Prostate gland (tissue), 2 donors: ENCODE results near the gene NEGR1. TPM values are rescaled to one million over a fixed set of nuclear protein-coding genes. Genes with fewer than 3 reads are reported as not detected.
"Not testable (repeated sequence)": the region's sequence is repeated elsewhere in the genome, so short reads cannot be mapped to it uniquely, and the experiment has no call there.

Experiments used
- DNase-seq: peaks from one replicate; pipeline ENCODE4 v3.0.0-alpha.2; 2019; ENCODE audit warnings: low spot score
- H3K27ac ChIP-seq, 2 donors: fragments of 200-600 bp; sonication (generic); 2 replicates each; pipeline ENCODE4 v1.5.1; 2017 to 2019
- H3K27me3 ChIP-seq: fragments of 200-600 bp; sonication (generic); replicated peaks from 2 replicates; pipeline ENCODE4 v1.5.1; 2019; ENCODE audit not compliant: insufficient read depth
- H3K36me3 ChIP-seq, 2 donors: fragments of 200-600 bp; sonication (generic); 1 replicate in 1 of 2; 2 replicates in 1 of 2; pipeline versions ENCODE4 v1.5.1 to v1.8.1; 2017 to 2019
- H3K4me1 ChIP-seq: fragments of 200-600 bp; sonication (generic); replicated peaks from 2 replicates; pipeline ENCODE4 v1.5.1; 2019
- H3K4me3 ChIP-seq, 2 donors: fragments of 200-600 bp; sonication (generic); 2 replicates each; pipeline ENCODE4 v1.5.1; 2017 to 2019
- H3K9me3 ChIP-seq: fragments of 200-600 bp; sonication (generic); 2 replicates; pipeline ENCODE4 v1.5.1; 2017
- POLR2A ChIP-seq: fragments of 450-650 bp; IDR thresholded peaks from one replicate; pipeline ENCODE4 v1.6.1; 2016; ENCODE audit warnings: antibody characterized with exemption, mild to moderate bottlenecking
- POLR2AphosphoS5 ChIP-seq: sonication (generic); formaldehyde crosslinking; IDR thresholded peaks from one replicate; pipeline ENCODE4 v1.6.1; 2017; ENCODE audit warnings: antibody characterized with exemption
- WGBS: methylation state at CpG from one replicate; pipeline ENCODE4 v1.1.5; 2018; 5-methylcytosine and 5-hydroxymethylcytosine counted together
- intact Hi-C: fragments of 100-400 bp; cut with DNase I; formaldehyde crosslinking; loops from one replicate; pipeline ENCODE4 v1.14.2; 2022
- total RNA-seq, 2 donors: library from RNA; depleted of rRNA; stranded (reverse); fragments of >200 nt; gene quantifications; one replicate each; pipeline ENCODE4 v1.1.0, GENCODE V29; 2016
- TF ChIP-seq, protein P1 (sequence below), 4 experiments: fragments of 200-600 bp in 2 of 4; fragments of 450-650 bp in 2 of 4; sonication (generic) in 2 of 4; IDR thresholded peaks; 1 replicate in 3 of 4; 2 replicates in 1 of 4; pipeline ENCODE4 v1.5.1; 2016 to 2019; ENCODE audit warnings: antibody characterized with exemption in 4 of 4, mild to moderate bottlenecking in 2 of 4, moderate library complexity in 2 of 4

The NEGR1 gene
- total RNA-seq, 2 donors from 2014 or later, result 2.3 to 7.6 TPM

DNA sequence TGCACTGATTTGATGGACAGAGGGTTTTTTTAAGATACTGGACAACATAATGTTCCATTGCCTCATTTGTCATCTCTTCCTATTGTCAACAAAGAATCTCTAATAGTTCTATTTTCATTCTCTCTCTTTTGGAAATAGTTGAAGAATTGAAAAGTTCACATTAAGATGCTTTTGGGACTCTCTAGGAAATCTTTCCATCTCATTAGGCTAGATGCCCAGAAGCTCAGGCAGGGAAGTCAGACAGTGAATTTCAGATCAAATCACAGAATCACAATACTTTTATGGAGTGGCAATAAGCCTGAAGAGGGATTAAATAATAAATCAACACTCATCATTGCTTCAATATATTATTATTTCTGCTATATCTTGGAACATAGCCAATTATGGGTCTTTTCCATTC, 29.2 kb downstream of the NEGR1 start:
- no peak for DNase-seq
- H3K9me3 ChIP-seq, result no peaks in the 10 kb centered on the region
- TF ChIP-seq POLR2AphosphoS5 (no peak), POLR2A (no peak)
- TF ChIP-seq, protein P1, sequence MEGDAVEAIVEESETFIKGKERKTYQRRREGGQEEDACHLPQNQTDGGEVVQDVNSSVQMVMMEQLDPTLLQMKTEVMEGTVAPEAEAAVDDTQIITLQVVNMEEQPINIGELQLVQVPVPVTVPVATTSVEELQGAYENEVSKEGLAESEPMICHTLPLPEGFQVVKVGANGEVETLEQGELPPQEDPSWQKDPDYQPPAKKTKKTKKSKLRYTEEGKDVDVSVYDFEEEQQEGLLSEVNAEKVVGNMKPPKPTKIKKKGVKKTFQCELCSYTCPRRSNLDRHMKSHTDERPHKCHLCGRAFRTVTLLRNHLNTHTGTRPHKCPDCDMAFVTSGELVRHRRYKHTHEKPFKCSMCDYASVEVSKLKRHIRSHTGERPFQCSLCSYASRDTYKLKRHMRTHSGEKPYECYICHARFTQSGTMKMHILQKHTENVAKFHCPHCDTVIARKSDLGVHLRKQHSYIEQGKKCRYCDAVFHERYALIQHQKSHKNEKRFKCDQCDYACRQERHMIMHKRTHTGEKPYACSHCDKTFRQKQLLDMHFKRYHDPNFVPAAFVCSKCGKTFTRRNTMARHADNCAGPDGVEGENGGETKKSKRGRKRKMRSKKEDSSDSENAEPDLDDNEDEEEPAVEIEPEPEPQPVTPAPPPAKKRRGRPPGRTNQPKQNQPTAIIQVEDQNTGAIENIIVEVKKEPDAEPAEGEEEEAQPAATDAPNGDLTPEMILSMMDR (IDR thresholded peaks at IDR 0.05), result no peak
- no peaks in the 10 kb centered on the region for H3K36me3 ChIP-seq
- H3K27ac ChIP-seq, result no peak overlapping the region
- H3K27me3 ChIP-seq, result no peaks in the 10 kb centered on the region
- H3K4me3 ChIP-seq, result no peak overlapping the region
- intact Hi-C loops, result no loop called here
- no peaks in the 10 kb centered on the region for H3K4me1 ChIP-seq

GRCh38 chr1:72241397-72241796, 40.9 kb downstream of the NEGR1 start:
- H3K27me3 ChIP-seq, result no peaks in the 10 kb centered on the region
- 97% methylated on average over 1 of the region's 1 CpG for WGBS
- intact Hi-C loops, result no loop called here

GRCh38 chr1:72235931-72236330, 46.4 kb downstream of the NEGR1 start:
- not testable (repeated sequence) for DNase-seq

More at GRCh38 chr1:72241397-72241796, 40.9 kb downstream of the NEGR1 start:
- DNase-seq, result no peak
- Histone ChIP-seq H3K4me3 (no peak overlapping the region), H3K27ac (no peak overlapping the region), H3K4me1 (no peaks in the 10 kb centered on the region), H3K9me3 (no peaks in the 10 kb centered on the region), H3K36me3 (no peaks in the 10 kb centered on the region)
- TF ChIP-seq, protein P1 (IDR thresholded peaks at IDR 0.05), result no peak
- TF ChIP-seq POLR2A (no peak), POLR2AphosphoS5 (no peak)

DNA sequence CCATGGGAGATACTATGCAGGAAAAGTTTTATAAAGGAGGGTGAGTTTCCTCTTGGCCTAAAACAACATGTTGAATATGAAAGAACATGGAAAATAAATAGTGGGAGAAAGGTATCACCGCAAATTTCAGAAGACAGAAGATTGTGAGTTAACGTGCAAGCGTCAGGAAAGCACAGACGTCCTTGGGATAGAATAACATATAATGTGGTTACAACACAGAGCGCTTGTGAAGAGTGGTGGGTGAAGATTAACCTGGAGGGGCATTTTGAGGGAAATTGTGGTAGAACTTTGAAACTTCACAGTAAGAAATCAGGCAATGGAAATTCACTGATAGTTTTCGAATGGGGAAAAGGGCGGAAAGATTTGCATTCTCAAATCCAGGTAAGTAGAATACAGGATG, 47.3 kb downstream of the NEGR1 start:
- Histone ChIP-seq H3K27me3 (no peaks in the 10 kb centered on the region), H3K9me3 (no peaks in the 10 kb centered on the region), H3K4me1 (no peaks in the 10 kb centered on the region), H3K27ac (no peak overlapping the region), H3K36me3 (no peaks in the 10 kb centered on the region), H3K4me3 (no peak overlapping the region)
- TF ChIP-seq, protein P1 (IDR thresholded peaks at IDR 0.05), result no peak
- no peak for TF ChIP-seq POLR2A
- no peak for TF ChIP-seq POLR2AphosphoS5
- intact Hi-C loops, result no loop called here
- no peak for DNase-seq
- 80% methylated on average over 7 of the region's 7 CpGs for WGBS

More at GRCh38 chr1:72235931-72236330, 46.4 kb downstream of the NEGR1 start:
- H3K4me3 ChIP-seq, H3K27me3 ChIP-seq, H3K27ac ChIP-seq, H3K4me1 ChIP-seq, H3K36me3 ChIP-seq, intact Hi-C loops, H3K9me3 ChIP-seq: not testable (repeated sequence)

- Histone ChIP-seq H3K36me3 (no peaks in the 10 kb centered on the region), H3K4me1 (no peaks in the 10 kb centered on the region), H3K9me3 (no peaks in the 10 kb centered on the region), H3K27ac (no peak overlapping the region), H3K27me3 (no peaks in the 10 kb centered on the region), H3K4me3 (no peak overlapping the region)
- WGBS, result 81% methylated on average over 1 of the region's 1 CpG
- intact Hi-C loops, result no loop called here
- no peak for DNase-seq
- TF ChIP-seq, protein P1 (IDR thresholded peaks at IDR 0.05), result no peak
- no peak for TF ChIP-seq POLR2A
- no peak for TF ChIP-seq POLR2AphosphoS5
Measured at GRCh38 chr1:72230746-72231145, 51.6 kb downstream of the NEGR1 start.
